IPS-NIHi11 (cell line): Measurements from ENCODE around the gene CLDN4.
"Not testable (repeated sequence)": the region's sequence is repeated elsewhere in the genome, so short reads cannot be mapped to it uniquely, and the experiment has no call there.

Experiments used
- DNase-seq: peaks from one replicate; pipeline ENCODE4 v3.0.0; 2012; ENCODE audit warnings: mixed read lengths, low spot score

CLDN4 gene

GRCh38 chr7:73830681-73831583 lies at the start of gene CLDN4:
Gene CLDN4 (plus strand): TSS chr7:73830996. CDS start chr7:73831202, 206 bp downstream.
- peak; percentile 39 for DNase-seq

- DNase-seq, result no peak
Measured at GRCh38 chr7:73786588-73786987, 44.2 kb upstream of the CLDN4 start.

GRCh38 chr7:73787786-73788048 lies 43.1 kb upstream of the CLDN4 start:
- DNase-seq, result not testable (repeated sequence)

GRCh38 chr7:73789051-73789450 lies 41.7 kb upstream of the CLDN4 start:
- DNase-seq, result no peak

GRCh38 chr7:73791170-73791690 lies 39.6 kb upstream of the CLDN4 start:
- not testable (repeated sequence) for DNase-seq

GRCh38 chr7:73795188-73795587 lies 35.6 kb upstream of the CLDN4 start:
- DNase-seq, result not testable (repeated sequence)

- DNase-seq, result not testable (repeated sequence)
Measured at GRCh38 chr7:73796656-73797055, 34.1 kb upstream of the CLDN4 start.

GRCh38 chr7:73797176-73797575 lies 33.6 kb upstream of the CLDN4 start:
- not testable (repeated sequence) for DNase-seq

GRCh38 chr7:73799282-73800141 lies 31.3 kb upstream of the CLDN4 start:
- DNase-seq, result no peak

GRCh38 chr7:73801577-73801976 lies 29.2 kb upstream of the CLDN4 start:
- no peak for DNase-seq

- no peak for DNase-seq
Measured at GRCh38 chr7:73802459-73802858, 28.3 kb upstream of the CLDN4 start.

- DNase-seq, result no peak
Measured at GRCh38 chr7:73809467-73809951, 21.3 kb upstream of the CLDN4 start.

- DNase-seq, result peak; percentile 49
Measured at GRCh38 chr7:73810998-73811360, 19.8 kb upstream of the CLDN4 start.

- DNase-seq, result peak; percentile 86
Measured at GRCh38 chr7:73811760-73812168, 19.0 kb upstream of the CLDN4 start.

- DNase-seq, result no peak
Measured at GRCh38 chr7:73812996-73813395, 17.8 kb upstream of the CLDN4 start.

GRCh38 chr7:73815436-73815835 lies 15.4 kb upstream of the CLDN4 start:
- no peak for DNase-seq

GRCh38 chr7:73817121-73817520 lies 13.7 kb upstream of the CLDN4 start:
- no peak for DNase-seq

GRCh38 chr7:73820013-73820412 lies 10.8 kb upstream of the CLDN4 start:
- no peak for DNase-seq

GRCh38 chr7:73821597-73822285 lies 9.1 kb upstream of the CLDN4 start:
- DNase-seq, result not testable (repeated sequence)

- peak; percentile 50 for DNase-seq
Measured at GRCh38 chr7:73822319-73823173, 8.2 kb upstream of the CLDN4 start.

GRCh38 chr7:73823257-73823656 lies 7.5 kb upstream of the CLDN4 start:
- DNase-seq, result no peak
